NB4 (cell line): Measurements from ENCODE around the gene SPATS2.

Experiments
- CTCF ChIP-seq: IDR thresholded peaks from one replicate; pipeline ENCODE4 v1.5.1; 2012; ENCODE audit warnings: low read depth, low read length
- POLR2A ChIP-seq: IDR thresholded peaks from 2 replicates; pipeline ENCODE4 v1.6.1; 2011; ENCODE audit warnings: mild to moderate bottlenecking; ENCODE audit not compliant: insufficient read length; ENCODE audit errors: extremely low read depth
- TF ChIP-seq, protein P1 (sequence below): IDR thresholded peaks from 2 replicates; pipeline ENCODE4 v1.6.1; 2011; ENCODE audit warnings: low read depth, low read length

- TF ChIP-seq CTCF (no peak), POLR2A (no peak)
- TF ChIP-seq, protein P1, sequence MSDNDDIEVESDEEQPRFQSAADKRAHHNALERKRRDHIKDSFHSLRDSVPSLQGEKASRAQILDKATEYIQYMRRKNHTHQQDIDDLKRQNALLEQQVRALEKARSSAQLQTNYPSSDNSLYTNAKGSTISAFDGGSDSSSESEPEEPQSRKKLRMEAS, result no peak
Measured at GRCh38 chr12:49349266-49349665, 18.0 kb upstream of the SPATS2 start.
